ENCODE results near the gene MUC4.
"Not testable (repeated sequence)": the region's sequence is repeated elsewhere in the genome, so short reads cannot be mapped to it uniquely, and the experiment has no call there.

Gene MUC4

DNA sequence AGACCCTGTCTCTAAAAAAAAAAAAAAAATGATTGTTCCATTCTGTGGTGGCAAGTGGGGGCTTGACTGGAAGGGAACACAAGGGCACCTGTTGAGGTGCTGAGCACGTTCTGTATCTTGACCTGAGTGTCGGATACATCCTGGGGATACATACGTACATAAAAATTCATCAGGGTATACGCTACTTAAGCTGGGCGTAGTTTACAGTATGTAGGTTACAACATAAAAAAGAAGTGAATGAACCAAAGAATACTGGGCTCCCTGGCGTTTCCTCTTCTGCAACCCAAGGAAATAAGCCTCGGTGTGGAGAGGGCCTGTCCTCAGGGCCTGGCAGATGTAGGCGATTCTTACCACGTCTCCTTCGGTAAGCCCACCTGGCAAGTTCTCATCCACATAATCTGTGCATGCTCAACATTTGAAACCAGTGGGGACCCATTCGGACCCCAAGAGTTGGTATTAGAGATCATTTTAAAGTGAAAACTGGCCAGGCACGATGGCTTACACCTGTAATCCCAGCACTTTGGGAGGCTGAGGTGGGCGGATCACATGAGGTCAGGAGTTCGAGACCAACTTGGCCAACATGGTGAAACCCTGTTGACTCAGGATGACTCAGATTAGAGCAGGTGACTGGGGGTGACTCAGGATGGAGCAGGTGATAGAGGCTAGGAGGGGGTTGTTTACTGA, 96.0 kb downstream of the MUC4 start:
- DNase-seq (no peak), ATAC-seq (ENCODE audit: insufficient read depth, low read depth) (no peak)
- Histone ChIP-seq H3K27me3 (ENCODE audit: insufficient read depth, low read length, poor library complexity) (no peaks in the 10 kb centered on the region), H3K4me1 (ENCODE audit: insufficient read depth, low read length) (no peaks in the 10 kb centered on the region), H3K9ac (ENCODE audit: low read depth, low read length) (no peak overlapping the region), H3K9me3 (ENCODE audit: insufficient read depth, low read length, severe bottlenecking) (peaks cover 10% of the 10 kb centered on the region), H3K4me2 (ENCODE audit: insufficient read depth, low read length) (no peak overlapping the region), H3K27ac (ENCODE audit: low read length) (no peak overlapping the region), H3K79me2 (ENCODE audit: insufficient read depth, low read length) (no peaks in the 10 kb centered on the region), H4K20me1 (ENCODE audit: insufficient read depth, low read length) (no peaks in the 10 kb centered on the region), H3K36me3 (ENCODE audit: insufficient read depth, low read length) (no peaks in the 10 kb centered on the region), H2AFZ (ENCODE audit: low read depth, low read length) (no peak overlapping the region), H3K4me3 (ENCODE audit: low read depth in 1 of 2, low read length in 2 of 2) (no peak overlapping the region)
- TF ChIP-seq EZH2 (IDR thresholded peaks at IDR 0.05; ENCODE audit: borderline replicate concordance, low read depth, low read length, severe bottlenecking): no peak
- TF ChIP-seq CTCF (IDR thresholded peaks at IDR 0.05; ENCODE audit: borderline replicate concordance, extremely low read depth, low read length, poor library complexity, severe bottlenecking): no peak

DNA sequence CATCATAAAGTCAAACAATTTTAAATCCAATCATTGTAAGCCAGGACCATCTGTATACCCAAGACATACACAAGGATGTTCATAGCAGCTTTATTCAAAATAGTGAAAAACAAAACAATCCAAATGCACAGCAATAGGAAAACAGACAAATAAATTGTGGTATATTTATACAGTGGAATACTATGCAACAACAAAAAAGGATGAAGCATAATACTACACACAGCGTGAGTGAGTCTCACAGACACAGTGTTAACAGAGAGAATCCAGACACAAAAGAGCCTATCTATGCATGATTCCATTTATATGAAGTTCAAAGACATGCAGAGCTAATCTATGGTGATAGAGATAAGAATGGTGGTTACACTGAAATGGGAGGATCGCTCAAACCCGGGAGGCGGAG, 96.6 kb downstream of the MUC4 start:
- no peaks in the 10 kb centered on the region for H4K20me1 ChIP-seq (ENCODE audit: insufficient read depth, low read length)
- no peak overlapping the region for H3K9ac ChIP-seq (ENCODE audit: low read depth, low read length)
- H3K27ac ChIP-seq (ENCODE audit: low read length): no peak overlapping the region
- H3K4me3 ChIP-seq (ENCODE audit: low read depth in 1 of 2, low read length in 2 of 2): no peak overlapping the region
- H3K4me1 ChIP-seq (ENCODE audit: insufficient read depth, low read length): no peaks in the 10 kb centered on the region
- TF ChIP-seq CTCF (IDR thresholded peaks at IDR 0.05; ENCODE audit: borderline replicate concordance, extremely low read depth, low read length, poor library complexity, severe bottlenecking) (no peak), EZH2 (IDR thresholded peaks at IDR 0.05; ENCODE audit: borderline replicate concordance, low read depth, low read length, severe bottlenecking) (no peak)
- ATAC-seq (ENCODE audit: insufficient read depth, low read depth): no peak
- peaks cover 10% of the 10 kb centered on the region for H3K9me3 ChIP-seq (ENCODE audit: insufficient read depth, low read length, severe bottlenecking)
- H3K27me3 ChIP-seq (ENCODE audit: insufficient read depth, low read length, poor library complexity): no peaks in the 10 kb centered on the region
- no peak overlapping the region for H2AFZ ChIP-seq (ENCODE audit: low read depth, low read length)
- no peak for DNase-seq
- no peak overlapping the region for H3K4me2 ChIP-seq (ENCODE audit: insufficient read depth, low read length)
- H3K36me3 ChIP-seq (ENCODE audit: insufficient read depth, low read length): no peaks in the 10 kb centered on the region
- H3K79me2 ChIP-seq (ENCODE audit: insufficient read depth, low read length): no peaks in the 10 kb centered on the region

GRCh38 chr3:195714380-195715011, 97.2 kb downstream of the MUC4 start:
- H4K20me1 ChIP-seq (ENCODE audit: insufficient read depth, low read length): no peaks in the 10 kb centered on the region
- DNase-seq (no peak), ATAC-seq (ENCODE audit: insufficient read depth, low read depth) (0 out of 3 replicates have a peak, but pooled peaks have one; percentile 15)
- H2AFZ ChIP-seq (ENCODE audit: low read depth, low read length): no peak overlapping the region
- no peaks in the 10 kb centered on the region for H3K4me1 ChIP-seq (ENCODE audit: insufficient read depth, low read length)
- H3K4me2 ChIP-seq (ENCODE audit: insufficient read depth, low read length): no peak overlapping the region
- no peaks in the 10 kb centered on the region for H3K79me2 ChIP-seq (ENCODE audit: insufficient read depth, low read length)
- no peak overlapping the region for H3K4me3 ChIP-seq (ENCODE audit: low read depth in 1 of 2, low read length in 2 of 2)
- H3K27me3 ChIP-seq (ENCODE audit: insufficient read depth, low read length, poor library complexity): no peaks in the 10 kb centered on the region
- H3K9me3 ChIP-seq (ENCODE audit: insufficient read depth, low read length, severe bottlenecking): peaks cover 10% of the 10 kb centered on the region
- H3K27ac ChIP-seq (ENCODE audit: low read length): no peak overlapping the region
- H3K36me3 ChIP-seq (ENCODE audit: insufficient read depth, low read length): no peaks in the 10 kb centered on the region
- no peak for TF ChIP-seq EZH2 (IDR thresholded peaks at IDR 0.05; ENCODE audit: borderline replicate concordance, low read depth, low read length, severe bottlenecking)
- no peak for TF ChIP-seq CTCF (IDR thresholded peaks at IDR 0.05; ENCODE audit: borderline replicate concordance, extremely low read depth, low read length, poor library complexity, severe bottlenecking)
- H3K9ac ChIP-seq (ENCODE audit: low read depth, low read length): no peak overlapping the region

DNA sequence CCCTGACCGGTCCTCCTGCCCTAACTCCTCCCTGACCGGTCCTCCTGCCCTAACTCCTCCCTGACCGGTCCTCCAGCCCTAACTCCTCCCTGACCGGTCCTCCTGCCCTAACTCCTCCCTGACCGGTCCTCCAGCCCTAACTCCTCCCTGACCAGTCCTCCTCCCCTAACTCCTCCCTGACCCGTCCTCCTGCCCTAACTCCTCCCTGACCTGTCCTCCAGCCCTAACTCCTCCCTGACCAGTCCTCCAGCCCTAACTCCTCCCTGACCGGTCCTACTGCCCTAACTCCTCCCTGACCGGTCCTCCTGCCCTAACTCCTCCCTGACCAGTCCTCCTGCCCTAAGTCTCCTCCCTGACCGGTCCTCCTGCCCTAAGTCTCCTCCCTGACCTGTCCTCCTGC, 98.6 kb downstream of the MUC4 start:
- H3K9ac ChIP-seq (ENCODE audit: low read depth, low read length); H3K27me3 ChIP-seq (ENCODE audit: insufficient read depth, low read length, poor library complexity); H3K27ac ChIP-seq (ENCODE audit: low read length); H3K79me2 ChIP-seq (ENCODE audit: insufficient read depth, low read length); ATAC-seq (ENCODE audit: insufficient read depth, low read depth); H3K36me3 ChIP-seq (ENCODE audit: insufficient read depth, low read length); H3K4me3 ChIP-seq (ENCODE audit: low read depth in 1 of 2, low read length in 2 of 2); DNase-seq; H3K4me2 ChIP-seq (ENCODE audit: insufficient read depth, low read length); H2AFZ ChIP-seq (ENCODE audit: low read depth, low read length); H3K4me1 ChIP-seq (ENCODE audit: insufficient read depth, low read length); H4K20me1 ChIP-seq (ENCODE audit: insufficient read depth, low read length): not testable (repeated sequence)
- peaks cover 10% of the 10 kb centered on the region for H3K9me3 ChIP-seq (ENCODE audit: insufficient read depth, low read length, severe bottlenecking)

GRCh38 chr3:195712535-195712910, 99.2 kb downstream of the MUC4 start:
- not testable (repeated sequence) for H3K4me2 ChIP-seq (ENCODE audit: insufficient read depth, low read length); H3K9ac ChIP-seq (ENCODE audit: low read depth, low read length); H3K36me3 ChIP-seq (ENCODE audit: insufficient read depth, low read length); H2AFZ ChIP-seq (ENCODE audit: low read depth, low read length); H3K79me2 ChIP-seq (ENCODE audit: insufficient read depth, low read length); H4K20me1 ChIP-seq (ENCODE audit: insufficient read depth, low read length); H3K4me1 ChIP-seq (ENCODE audit: insufficient read depth, low read length); H3K27ac ChIP-seq (ENCODE audit: low read length); DNase-seq; H3K27me3 ChIP-seq (ENCODE audit: insufficient read depth, low read length, poor library complexity); H3K4me3 ChIP-seq (ENCODE audit: low read depth in 1 of 2, low read length in 2 of 2)
- H3K9me3 ChIP-seq (ENCODE audit: insufficient read depth, low read length, severe bottlenecking): peaks cover 10% of the 10 kb centered on the region
- ATAC-seq (ENCODE audit: insufficient read depth, low read depth): peak; percentile 61; the same call in 2 of the 3 replicates

All from DND-41 (cell line).